ENCODE results near the gene KIAA1958. TPM values are rescaled to one million over a fixed set of nuclear protein-coding genes. Genes with fewer than 3 reads are reported as not detected.
A peak's percentile ranks its signal among the peaks of the same experiment; 100 is the strongest.

KIAA1958 gene
- total and polyA plus RNA-seq, 10 donors = 0.39 to 11.9 (median 6.3) TPM

GRCh38 chr9:112487799-112488340, 1.2 kb downstream of the KIAA1958 start:
- intact Hi-C loops (cut with DNase I; ENCODE audit: low total_unique reads) = no loop called here
- Histone ChIP-seq H3K4me3 (peak overlapping the region; percentile 87 to 98 (median 92)), H3K27me3 (replicated peaks in 1 of 7) (no peaks in the 10 kb centered on the region), H3K27ac (peak overlapping the region in 3 of 8 donors; percentile 76 to 82 (median 82)), H3K36me3 (peaks cover 0 to 3% (median 0%) of the 10 kb centered on the region in 6 donors), H3K4me1 (peaks cover 0 to 24% (median 15%) of the 10 kb centered on the region in 6 donors), H3K9me3 (peaks cover 0 to 3% (median under 1%) of the 10 kb centered on the region in 8 donors)
- TF ChIP-seq POLR2AphosphoS5 (IDR thresholded peaks at IDR 0.05) = no peak
- TF ChIP-seq POLR2A (IDR thresholded peaks at IDR 0.05) = no peak
- TF ChIP-seq CTCF (IDR thresholded peaks at IDR 0.05 in 8 of 11, conservative IDR thresholded peaks at IDR 0.05 in 3 of 11) = no peak
- 29 to 34% (median 33%) methylated on average over 11 of the region's 11 CpGs for WGBS, 5 donors
- no peak for DNase-seq

GRCh38 chr9:112489039-112489546, 2.5 kb downstream of the KIAA1958 start:
- no peak for DNase-seq
- no peak overlapping the region for H3K4me3 ChIP-seq
- intact Hi-C loops (cut with DNase I; ENCODE audit: low total_unique reads) = no loop called here
- peaks cover 2 to 15% (median 13%) of the 10 kb centered on the region in 8 donors for H3K9me3 ChIP-seq
- no peak overlapping the region for H3K27ac ChIP-seq
- 87 to 97% (median 95%) methylated on average over 5 of the region's 5 CpGs for WGBS, 5 donors
- TF ChIP-seq POLR2A (IDR thresholded peaks at IDR 0.05) (no peak), CTCF (IDR thresholded peaks at IDR 0.05 in 8 of 11, conservative IDR thresholded peaks at IDR 0.05 in 3 of 11) (no peak), POLR2AphosphoS5 (IDR thresholded peaks at IDR 0.05) (no peak)
- H3K27me3 ChIP-seq (replicated peaks in 1 of 7) = no peaks in the 10 kb centered on the region
- peaks cover 0 to 24% (median 15%) of the 10 kb centered on the region in 6 donors for H3K4me1 ChIP-seq
- peaks cover 0 to 9% (median 4%) of the 10 kb centered on the region in 6 donors for H3K36me3 ChIP-seq

- 88 to 93% (median 89%) methylated on average over 4 of the region's 4 CpGs for WGBS, 5 donors
- no peak for DNase-seq
- H3K27ac ChIP-seq = no peak overlapping the region
These were observed 3.4 kb downstream of the KIAA1958 start for GRCh38 chr9:112489876-112490666.

More at GRCh38 chr9:112489876-112490666, 3.4 kb downstream of the KIAA1958 start:
- no peak for TF ChIP-seq POLR2AphosphoS5 (IDR thresholded peaks at IDR 0.05)
- no peak for TF ChIP-seq POLR2A (IDR thresholded peaks at IDR 0.05)
- TF ChIP-seq CTCF (IDR thresholded peaks at IDR 0.05 in 8 of 11, conservative IDR thresholded peaks at IDR 0.05 in 3 of 11) = no peak
- intact Hi-C loops (cut with DNase I; ENCODE audit: low total_unique reads) = no loop called here
- peaks cover 0 to 24% (median 15%) of the 10 kb centered on the region in 6 donors for H3K4me1 ChIP-seq
- H3K4me3 ChIP-seq = no peak overlapping the region
- peaks cover 6 to 25% (median 22%) of the 10 kb centered on the region in 8 donors for H3K9me3 ChIP-seq
- no peaks in the 10 kb centered on the region for H3K27me3 ChIP-seq (replicated peaks in 1 of 7)
- peaks cover 0 to 15% (median 4%) of the 10 kb centered on the region in 6 donors for H3K36me3 ChIP-seq
